ENCODE data around the gene LDHA. TPM values are rescaled to one million over a fixed set of nuclear protein-coding genes. Genes with fewer than 3 reads are reported as not detected.

LDHA gene
- total and polyA plus RNA-seq, 2 of the 8 experiments (the other 6 are each of a cell fraction or from before 2014, with no cell fraction given) = 443 to 486 TPM

GRCh38 chr11:18394275-18394927 is at the start of gene LDHA (continued):
- TF ChIP-seq SUZ12 (IDR thresholded peaks at IDR 0.05; ENCODE audit: low read length) = peak; percentile 37; the same call in 1 of the 2 replicates
- TF ChIP-seq USF2 (IDR thresholded peaks at IDR 0.05; ENCODE audit: low read length) = no peak
- TF ChIP-seq CHD1 (IDR thresholded peaks at IDR 0.05; ENCODE audit: low read depth, low read length) = no peak
- TF ChIP-seq CTCF (IDR thresholded peaks at IDR 0.05; ENCODE audit: control extremely low read depth in 1 of 3, insufficient read depth in 1 of 3, low read depth in 1 of 3, low read length in 3 of 3) = no peak
- peak; percentile 51 for TF ChIP-seq TAF7 (optimal IDR thresholded peaks at IDR 0.05; ENCODE audit: borderline replicate concordance, low read depth, low read length)
- peak; percentile 94 for TF ChIP-seq ASH2L (IDR thresholded peaks at IDR 0.05; ENCODE audit: low read length)
- TF ChIP-seq SIN3A (conservative IDR thresholded peaks at IDR 0.05 in 1 of 2, IDR thresholded peaks at IDR 0.05 in 1 of 2; ENCODE audit: low read depth in 1 of 2, low read length in 2 of 2) = peak in 1 of 2 experiments; percentile 73; a peak in 1 of 4 replicates
- TF ChIP-seq CTBP2 (IDR thresholded peaks at IDR 0.05; ENCODE audit: borderline replicate concordance, insufficient read depth, insufficient read length, low read length) = no peak
- TF ChIP-seq ATF3 (IDR thresholded peaks at IDR 0.05; ENCODE audit: insufficient read depth, low read depth, low read length) = no peak
- TF ChIP-seq POLR2AphosphoS5 (IDR thresholded peaks at IDR 0.05; ENCODE audit: low read depth, low read length) = peak; percentile 83
- TF ChIP-seq MAX (IDR thresholded peaks at IDR 0.05) = peak; percentile 95
- TF ChIP-seq POLR2A (IDR thresholded peaks at IDR 0.05; ENCODE audit: control extremely low read depth in 1 of 2, low read depth in 2 of 2, low read length in 2 of 2) = peak; percentile 80 to 84
- peak; percentile 71 for TF ChIP-seq TAF1 (IDR thresholded peaks at IDR 0.05; ENCODE audit: low read depth, low read length)
- peak; percentile 86 for TF ChIP-seq TBP (IDR thresholded peaks at IDR 0.05; ENCODE audit: low read depth, low read length)
- TF ChIP-seq BACH1 (IDR thresholded peaks at IDR 0.05; ENCODE audit: low read length) = 0 out of 2 replicates have a peak, but pooled peaks have one; percentile 10
- TF ChIP-seq EZH2 (IDR thresholded peaks at IDR 0.05; ENCODE audit: low read depth, low read length, severe bottlenecking) = peak; percentile 56
- TF ChIP-seq RXRA (IDR thresholded peaks at IDR 0.05; ENCODE audit: insufficient read depth, low read depth, low read length) = no peak
- TF ChIP-seq JUND (IDR thresholded peaks at IDR 0.05; ENCODE audit: low read length) = 0 out of 2 replicates have a peak, but pooled peaks have one; percentile 15
